K562 (cell line): Measurements from ENCODE around the gene MROH8. TPM values are rescaled to one million over a fixed set of nuclear protein-coding genes. Genes with fewer than 3 reads are reported as not detected.
A peak's percentile ranks its signal among the peaks of the same experiment; 100 is the strongest.

Experiments
- AFF4 ChIP-seq: sonication (generic); formaldehyde crosslinking; IDR thresholded peaks from 2 replicates; pipeline ENCODE4 v1.8.0; 2023; ENCODE audit warnings: mild to moderate bottlenecking, missing genetic modification reagents
- BHLHE40 ChIP-seq: IDR thresholded peaks from 2 replicates; pipeline ENCODE4 v1.6.1; 2011; ENCODE audit warnings: low read length, improper control_type of control experiment
- CHCHD3 ChIP-seq: fragments of 250-450 bp; sonication (Bioruptor Pico); IDR thresholded peaks from 2 replicates; pipeline ENCODE4 v2.1.2; 2022; ENCODE audit warnings: mild to moderate bottlenecking
- CREM ChIP-seq: IDR thresholded peaks from 2 replicates; pipeline ENCODE4 v1.6.1; 2014; ENCODE audit warnings: antibody characterized with exemption, low read depth
- DPF2 ChIP-seq: fragments of 450-650 bp; IDR thresholded peaks from 2 replicates; pipeline ENCODE4 v1.6.1; 2016
- EHMT2 ChIP-seq: fragments of 450-650 bp; IDR thresholded peaks from 2 replicates; pipeline ENCODE4 v1.6.1; 2018; ENCODE audit warnings: antibody characterized with exemption
- HDAC6 ChIP-seq: IDR thresholded peaks from 2 replicates; pipeline ENCODE4 v1.6.1; 2012; ENCODE audit warnings: low read depth, mild to moderate bottlenecking, control low read depth, inconsistent platforms, low read length, moderate library complexity
- IRF9 ChIP-seq: fragments of 450-650 bp; IDR thresholded peaks from 2 replicates; pipeline ENCODE4 v1.6.1; 2016; ENCODE audit warnings: missing biosample characterization, missing genetic modification characterization
- LCOR ChIP-seq: sonication (generic); formaldehyde crosslinking; IDR thresholded peaks from 2 replicates; pipeline ENCODE4 v1.8.0; 2022; ENCODE audit warnings: mild to moderate bottlenecking, missing genetic modification reagents
- MCM7 ChIP-seq, 2 experiments: fragments of 450-650 bp; IDR thresholded peaks; 2 replicates each; pipeline ENCODE4 v1.6.1; 2016 to 2018
- MEF2A ChIP-seq: IDR thresholded peaks from 2 replicates; pipeline ENCODE4 v1.6.1; 2011; ENCODE audit warnings: low read depth, mild to moderate bottlenecking, low read length, moderate library complexity; ENCODE audit not compliant: control insufficient read depth
- PML ChIP-seq: IDR thresholded peaks from 2 replicates; pipeline ENCODE4 v1.6.1; 2012; ENCODE audit warnings: low read length, inconsistent platforms
- POU5F1 ChIP-seq: fragments of 150-350 bp; IDR thresholded peaks from 2 replicates; pipeline ENCODE4 v1.6.1; 2014; ENCODE audit warnings: borderline replicate concordance, low read length, low read depth, mild to moderate bottlenecking; ENCODE audit not compliant: partially characterized antibody
- RBM17 ChIP-seq: fragments of 200-400 bp; formaldehyde crosslinking; IDR thresholded peaks from 2 replicates; pipeline ENCODE4 v1.6.1; 2017; ENCODE audit warnings: low read depth, mild to moderate bottlenecking, low read length, borderline replicate concordance
- SMAD4 ChIP-seq: fragments of 250-450 bp; sonication (Bioruptor Pico); conservative IDR thresholded peaks from 2 replicates; pipeline ENCODE4 v1.8.0; 2021; ENCODE audit warnings: inconsistent platforms, mild to moderate bottlenecking, moderate library complexity
- SP2 ChIP-seq: IDR thresholded peaks from 2 replicates; pipeline ENCODE4 v1.6.1; 2011; ENCODE audit warnings: mild to moderate bottlenecking, low read depth, low read length, moderate library complexity; ENCODE audit not compliant: poor library complexity, severe bottlenecking; ENCODE audit errors: extremely low read depth
- TBP ChIP-seq: optimal IDR thresholded peaks from 2 replicates; pipeline ENCODE3; 2011; ENCODE audit warnings: low read depth, low read length, improper control_type of control experiment
- TCF3 ChIP-seq: sonication (generic); formaldehyde crosslinking; IDR thresholded peaks from 2 replicates; pipeline ENCODE4 v1.4.0; 2020; ENCODE audit warnings: mild to moderate bottlenecking, missing genetic modification reagents
- THAP12 ChIP-seq: fragments of 250-450 bp; sonication (Bioruptor Pico); IDR thresholded peaks from 2 replicates; pipeline ENCODE4 v1.9.0; 2021; ENCODE audit warnings: mild to moderate bottlenecking, inconsistent platforms
- ZBTB1 ChIP-seq: sonication (generic); formaldehyde crosslinking; IDR thresholded peaks from 2 replicates; pipeline ENCODE4 v1.8.1; 2023; ENCODE audit warnings: missing genetic modification reagents, low read depth, mild to moderate bottlenecking, borderline replicate concordance
- ZNF395 ChIP-seq: fragments of 200-800 bp; sonication (Bioruptor generic); IDR thresholded peaks from 2 replicates; pipeline ENCODE4 v1.6.1; 2017; ENCODE audit warnings: missing genetic modification characterization, missing compliant biosample characterization
- ZNF75A ChIP-seq: fragments of 450-650 bp; formaldehyde crosslinking; IDR thresholded peaks from 2 replicates; pipeline ENCODE4 v1.4.0; 2020; ENCODE audit warnings: mild to moderate bottlenecking
- polyA plus RNA-seq, 8 experiments: library from polyadenylated mRNA; depleted of rRNA in 4 of 8; stranded (reverse) in 5 of 8; unstranded in 3 of 8; fragments of >200 nt; fragmentation: Nextera tagmentation in 2 of 8; fragmentation: Illumina TruSeq in 1 of 8; extraction: Ambion mirVana in 2 of 8; extraction: Trizol in 1 of 8; gene quantifications; 2 replicates each; pipeline versions ENCODE4 v1.2.1 to v1.2.3, GENCODE V29; 2011 to 2014; ENCODE audit warnings: inconsistent platforms in 1 of 8, missing spikeins in 1 of 8
- total RNA-seq, 7 experiments: library from RNA; depleted of rRNA in 6 of 7; stranded (reverse); fragments of >200 nt in 6 of 7; fragmentation: Illumina TruSeq in 2 of 7; extraction: Trizol in 2 of 7; gene quantifications; 2 replicates each; pipeline versions ENCODE4 v1.2.1 to v1.2.3, GENCODE V29; 2011 to 2021; ENCODE audit warnings: low replicate concordance in 1 of 7

Gene MROH8
- total and polyA plus RNA-seq, 9 of the 15 experiments (the other 6 are each of a cell fraction or from before 2014, with no cell fraction given), result 0.21 to 1.5 (median 0.78) TPM

GRCh38 chr20:37160683-37161082, 18.7 kb downstream of the MROH8 start (continued):
- TF ChIP-seq AFF4 (CRISPR knock-in tag) (no peak), PML (no peak), HDAC6 (no peak), ZNF395 (CRISPR knock-in tag) (no peak), CREM (no peak), ZBTB1 (no peak), LCOR (CRISPR knock-in tag) (no peak), TBP (peak; percentile 92), THAP12 (no peak), CHCHD3 (CRISPR knock-in tag) (no peak), MCM7 (IDR thresholded peaks at IDR 0.05) (no peak), IRF9 (tag) (no peak), SMAD4 (CRISPR knock-in tag) (peak; percentile 52; the same call in 1 of the 2 replicates), POU5F1 (no peak), SP2 (no peak), TCF3 (CRISPR knock-in tag) (peak; percentile 22; the same call in 1 of the 2 replicates), MEF2A (no peak), ZNF75A (CRISPR knock-in tag) (no peak), DPF2 (peak; percentile 71), RBM17 (no peak), EHMT2 (0 out of 2 replicates have a peak, but pooled peaks have one; percentile 36), BHLHE40 (0 out of 2 replicates have a peak, but pooled peaks have one; percentile 19)
